K562 (cell line): ENCODE results near the gene C2CD4D. TPM values are rescaled to one million over a fixed set of nuclear protein-coding genes. Genes with fewer than 3 reads are reported as not detected.

Source experiments
- ATAC-seq: fragments of 200-7000 bp; cut with Tn5 transposase; 3 replicates; pipeline ENCODE4 v1.9.1; 2020; ENCODE audit warnings: moderate library complexity
- BruUV-seq: library from RNA; stranded (reverse); fragments of 400-500 nt; replicated peaks from 2 replicates; lab custom pipeline; 2021; lab: Mats Ljungman, UMichigan
- CTCF ChIA-PET: fragments of 300-600 bp; formaldehyde crosslinking; extraction: SDS; loops from one replicate; lab custom pipeline; 2021; ENCODE audit warnings: low intra/inter-chr PET ratio; lab: Yijun Ruan, JAX
- POLR2A ChIA-PET: fragments of 300-600, 350-650 bp; sonication (Branson Sonifier 250); formaldehyde crosslinking; extraction: SDS; loops from one replicate; lab custom pipeline; 2021; ENCODE audit warnings: antibody characterized with exemption, inconsistent platforms; lab: Yijun Ruan, JAX
- DNase-seq, 4 experiments: peaks; one replicate each; pipeline versions ENCODE4 v3.0.0 to v3.0.0-alpha.2; 2011 to 2018; ENCODE audit warnings: low spot score in 3 of 4, mixed read lengths in 3 of 4; ENCODE audit errors: extremely low read depth in 1 of 4
- FAIRE-seq: peaks from 2 replicates; lab custom pipeline; 2011; peaks lifted over from hg19 to GRCh38; lab: Jason Lieb, UNC
- H2AFZ ChIP-seq: 2 replicates; pipeline ENCODE4 v1.6.0; 2011; ENCODE audit warnings: low read depth, low read length, control low read depth, inconsistent platforms
- H3K27ac ChIP-seq: fragments of 200-600 bp; 3 replicates; pipeline ENCODE4 v1.8.0; 2011; ENCODE audit warnings: low read depth, mild to moderate bottlenecking, control low read depth, inconsistent platforms, low read length, moderate library complexity, mixed read lengths; ENCODE audit errors: extremely low read depth
- H3K27me3 ChIP-seq, 2 experiments: fragments of 300-600 bp in 1 of 2; 2 replicates in 1 of 2; 3 replicates in 1 of 2; pipeline versions ENCODE4 v1.6.0 to v1.8.0; 2011; ENCODE audit warnings: inconsistent platforms in 2 of 2, low read length in 2 of 2, mild to moderate bottlenecking in 1 of 2, mixed read lengths in 1 of 2, moderate library complexity in 1 of 2; ENCODE audit not compliant: control insufficient read depth in 2 of 2, insufficient read depth in 2 of 2
- H3K36me3 ChIP-seq: fragments of 300-600 bp; 3 replicates; pipeline ENCODE4 v1.8.0; 2011; ENCODE audit warnings: mild to moderate bottlenecking, low read length, inconsistent platforms; ENCODE audit not compliant: control insufficient read depth, insufficient read depth
- H3K4me1 ChIP-seq, 2 experiments: fragments of 200-600 bp in 1 of 2; replicated peaks in 1 of 2; 2 replicates in 1 of 2; 3 replicates in 1 of 2; pipeline versions ENCODE4 v1.5.1 to v1.8.0; 2011; ENCODE audit warnings: inconsistent platforms in 2 of 2, low read length in 2 of 2, mild to moderate bottlenecking in 1 of 2, mixed read lengths in 1 of 2, moderate library complexity in 1 of 2; ENCODE audit not compliant: control insufficient read depth in 2 of 2, insufficient read depth in 2 of 2
- H3K4me2 ChIP-seq: 2 replicates; pipeline ENCODE4 v1.6.1; 2011; ENCODE audit warnings: low read length, control low read depth, inconsistent platforms, mixed read lengths; ENCODE audit not compliant: insufficient read depth
- H3K4me3 ChIP-seq: fragments of 200-600 bp; sonication (generic), shearing (Covaris generic); 2 replicates; pipeline ENCODE4 v1.5.1; 2016; ENCODE audit warnings: control low read depth, inconsistent platforms
- H3K79me2 ChIP-seq: fragments of 200-600 bp; 3 replicates; pipeline ENCODE4 v1.8.0; 2011; ENCODE audit warnings: low read length, inconsistent platforms; ENCODE audit not compliant: control insufficient read depth, insufficient read depth
- H3K9ac ChIP-seq, 2 experiments: 2 replicates each; pipeline versions ENCODE4 v1.6.0 to v1.6.1; 2011; ENCODE audit warnings: low read depth in 2 of 2, low read length in 2 of 2, control low read depth in 1 of 2, inconsistent platforms in 1 of 2, mild to moderate bottlenecking in 1 of 2, mixed read lengths in 1 of 2; ENCODE audit not compliant: insufficient read depth in 1 of 2
- H3K9me1 ChIP-seq: one replicate; pipeline ENCODE4 v1.6.0; 2011; ENCODE audit warnings: inconsistent platforms, mild to moderate bottlenecking, low read length, moderate library complexity; ENCODE audit not compliant: control insufficient read depth, insufficient read depth
- H3K9me3 ChIP-seq: replicated peaks from 2 replicates; pipeline ENCODE4 v1.5.1; 2011; ENCODE audit warnings: low read depth, low read length, inconsistent platforms; ENCODE audit not compliant: control insufficient read depth, insufficient read depth
- H4K20me1 ChIP-seq: replicated peaks from 2 replicates; pipeline ENCODE4 v1.6.1; 2011; ENCODE audit warnings: low read length, inconsistent platforms, mixed read lengths; ENCODE audit not compliant: control insufficient read depth, insufficient read depth
- CBX1 ChIP-seq: sonication (generic); IDR thresholded peaks from 2 replicates; pipeline ENCODE4 v1.6.1; 2016; ENCODE audit warnings: antibody characterized with exemption, low read depth, mild to moderate bottlenecking
- ETS2 ChIP-seq: IDR thresholded peaks from 2 replicates; pipeline ENCODE4 v1.6.1; 2016; ENCODE audit warnings: borderline replicate concordance, missing genetic modification characterization, mild to moderate bottlenecking, moderate library complexity, missing compliant biosample characterization; ENCODE audit not compliant: poor library complexity, severe bottlenecking
- HLTF ChIP-seq: fragments of 450-650 bp; IDR thresholded peaks from 2 replicates; pipeline ENCODE4 v1.6.1; 2016
- HSF4 ChIP-seq: fragments of 250-450 bp; sonication (Bioruptor Pico); IDR thresholded peaks from 2 replicates; pipeline ENCODE4 v2.1.2; 2022; ENCODE audit warnings: mild to moderate bottlenecking, moderate library complexity, borderline replicate concordance
- MNT ChIP-seq, 2 experiments: fragments of 450-650 bp; conservative IDR thresholded peaks; 2 replicates each; pipeline ENCODE4 v1.6.1; 2017; ENCODE audit warnings: mild to moderate bottlenecking in 2 of 2, moderate library complexity in 2 of 2
- NFYB ChIP-seq: IDR thresholded peaks from 2 replicates; pipeline ENCODE4 v1.6.1; 2011; ENCODE audit warnings: mild to moderate bottlenecking, moderate library complexity; ENCODE audit not compliant: insufficient read length; ENCODE audit errors: extremely low read depth
- PHB2 ChIP-seq: fragments of 450-650 bp; IDR thresholded peaks from 2 replicates; pipeline ENCODE4 v1.6.1; 2017; ENCODE audit warnings: low read depth
- RBM14 ChIP-seq: fragments of 200-400 bp; formaldehyde crosslinking; IDR thresholded peaks from 2 replicates; pipeline ENCODE4 v1.6.1; 2018; ENCODE audit warnings: low read depth, mild to moderate bottlenecking, low read length, moderate library complexity, borderline replicate concordance; ENCODE audit not compliant: insufficient read depth
- WGBS: fragments of 100-300 bp; shearing (Covaris generic); methylation state at CpG from one replicate; pipeline ENCODE4 v1.1.6; 2016; ENCODE audit warnings: low coverage, mixed read lengths; ENCODE audit not compliant: insufficient coverage; ENCODE audit errors: missing lambda C conversion rate; 5-methylcytosine and 5-hydroxymethylcytosine counted together
- in situ Hi-C: fragments of 300-500 bp; cut with MboI; formaldehyde crosslinking; loops from 4 replicates; pipeline ENCODE4 v1.15.0; 2018; ENCODE audit warnings: inconsistent platforms, mixed read lengths
- intact Hi-C: fragments of 100-400 bp; cut with micrococcal nuclease; formaldehyde crosslinking; loops from 2 replicates; pipeline ENCODE4 v1.14.2; 2022
- polyA plus RNA-seq, 8 experiments: library from polyadenylated mRNA; depleted of rRNA in 4 of 8; stranded (reverse) in 5 of 8; unstranded in 3 of 8; fragments of >200 nt; fragmentation: Nextera tagmentation in 2 of 8; fragmentation: Illumina TruSeq in 1 of 8; extraction: Ambion mirVana in 2 of 8; extraction: Trizol in 1 of 8; gene quantifications; 2 replicates each; pipeline versions ENCODE4 v1.2.1 to v1.2.3, GENCODE V29; 2011 to 2014; ENCODE audit warnings: inconsistent platforms in 1 of 8, missing spikeins in 1 of 8
- total RNA-seq, 7 experiments: library from RNA; depleted of rRNA in 6 of 7; stranded (reverse); fragments of >200 nt in 6 of 7; fragmentation: Illumina TruSeq in 2 of 7; extraction: Trizol in 2 of 7; gene quantifications; 2 replicates each; pipeline versions ENCODE4 v1.2.1 to v1.2.3, GENCODE V29; 2011 to 2021; ENCODE audit warnings: low replicate concordance in 1 of 7
- TF ChIP-seq, protein P1 (sequence below): sonication (generic); IDR thresholded peaks from 2 replicates; pipeline ENCODE4 v1.6.1; 2016

Gene C2CD4D
- total and polyA plus RNA-seq, 9 of the 15 experiments (the other 6 are each of a cell fraction or from before 2014, with no cell fraction given): not detected

GRCh38 chr1:151849126-151849525 is 9.5 kb upstream of the C2CD4D start:
- Histone ChIP-seq H4K20me1 (0 out of 2 replicates have a peak, but pooled peaks cover 3% of the 10 kb centered on the region), H3K9ac (no peak overlapping the region), H3K4me2 (no peak overlapping the region), H3K27ac (no peak overlapping the region), H2AFZ (no peak overlapping the region), H3K4me3 (no peak overlapping the region), H3K79me2 (no peaks in the 10 kb centered on the region), H3K9me3 (no peaks in the 10 kb centered on the region), H3K27me3 (peaks cover 34 to 65% of the 10 kb centered on the region in 2 experiments), H3K9me1 (peaks cover 4% of the 10 kb centered on the region), H3K4me1 (peaks cover 8 to 9% of the 10 kb centered on the region in 2 experiments; a peak in 3 of 5 replicates), H3K36me3 (no peaks in the 10 kb centered on the region)
- intact Hi-C loops: no loop called here
- no TSS peak for BruUV-seq
- in situ Hi-C loops: no loop called here
- ChIA-PET POLR2A (interaction anchor here (0.6 to 0.7 kb wide), 2 partner anchors 237 to 311 kb away, joined by 3 read pairs; no protein-coding TSS in a partner anchor), CTCF (no interaction called here)
- no peak for ATAC-seq
- WGBS: 0% methylated on average over 2 of the region's 3 CpGs
- DNase-seq: no peak
- no peak for FAIRE-seq
- TF ChIP-seq RBM14 (no peak), HLTF (no peak), CBX1 (no peak), HSF4 (CRISPR knock-in tag) (no peak), MNT (conservative IDR thresholded peaks at IDR 0.05) (no peak), PHB2 (no peak), NFYB (no peak), ETS2 (tag) (no peak)
- TF ChIP-seq, protein P1, sequence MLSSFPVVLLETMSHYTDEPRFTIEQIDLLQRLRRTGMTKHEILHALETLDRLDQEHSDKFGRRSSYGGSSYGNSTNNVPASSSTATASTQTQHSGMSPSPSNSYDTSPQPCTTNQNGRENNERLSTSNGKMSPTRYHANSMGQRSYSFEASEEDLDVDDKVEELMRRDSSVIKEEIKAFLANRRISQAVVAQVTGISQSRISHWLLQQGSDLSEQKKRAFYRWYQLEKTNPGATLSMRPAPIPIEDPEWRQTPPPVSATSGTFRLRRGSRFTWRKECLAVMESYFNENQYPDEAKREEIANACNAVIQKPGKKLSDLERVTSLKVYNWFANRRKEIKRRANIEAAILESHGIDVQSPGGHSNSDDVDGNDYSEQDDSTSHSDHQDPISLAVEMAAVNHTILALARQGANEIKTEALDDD: no peak
